ENCODE results near the gene BEST3. TPM values are rescaled to one million over a fixed set of nuclear protein-coding genes. Genes with fewer than 3 reads are reported as not detected.

BEST3 gene
- total RNA-seq, 6 experiments from 2014 or later = 0.10 to 0.15 TPM; not detected in 4

DNA sequence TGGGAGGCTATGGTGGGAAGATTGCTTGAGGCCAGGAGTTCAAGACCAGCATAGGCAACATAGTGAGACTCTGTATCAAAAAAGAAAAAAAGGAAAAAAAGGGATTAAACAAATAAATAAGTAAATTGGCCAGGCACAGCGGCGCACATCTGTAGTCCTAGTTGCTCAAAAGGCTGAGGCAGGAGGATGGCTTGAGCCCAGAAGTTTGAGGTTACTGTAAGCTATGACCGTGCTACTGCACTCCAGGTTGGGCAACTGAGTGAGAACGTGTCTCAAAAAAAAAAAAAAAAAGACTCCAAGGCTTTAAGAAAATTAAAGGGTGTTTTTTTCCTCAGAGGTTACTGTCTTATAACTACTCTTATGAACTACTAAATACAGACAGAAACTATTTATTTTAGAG lies 11.7 kb downstream of the BEST3 start:
- DNase-seq = no peak
- H3K27ac Mint-ChIP-seq = peak overlapping the region; percentile 26; the same call in 1 of the 2 replicates
- H3K9me3 Mint-ChIP-seq = no peaks in the 10 kb centered on the region
- TF ChIP-seq, protein P1, sequence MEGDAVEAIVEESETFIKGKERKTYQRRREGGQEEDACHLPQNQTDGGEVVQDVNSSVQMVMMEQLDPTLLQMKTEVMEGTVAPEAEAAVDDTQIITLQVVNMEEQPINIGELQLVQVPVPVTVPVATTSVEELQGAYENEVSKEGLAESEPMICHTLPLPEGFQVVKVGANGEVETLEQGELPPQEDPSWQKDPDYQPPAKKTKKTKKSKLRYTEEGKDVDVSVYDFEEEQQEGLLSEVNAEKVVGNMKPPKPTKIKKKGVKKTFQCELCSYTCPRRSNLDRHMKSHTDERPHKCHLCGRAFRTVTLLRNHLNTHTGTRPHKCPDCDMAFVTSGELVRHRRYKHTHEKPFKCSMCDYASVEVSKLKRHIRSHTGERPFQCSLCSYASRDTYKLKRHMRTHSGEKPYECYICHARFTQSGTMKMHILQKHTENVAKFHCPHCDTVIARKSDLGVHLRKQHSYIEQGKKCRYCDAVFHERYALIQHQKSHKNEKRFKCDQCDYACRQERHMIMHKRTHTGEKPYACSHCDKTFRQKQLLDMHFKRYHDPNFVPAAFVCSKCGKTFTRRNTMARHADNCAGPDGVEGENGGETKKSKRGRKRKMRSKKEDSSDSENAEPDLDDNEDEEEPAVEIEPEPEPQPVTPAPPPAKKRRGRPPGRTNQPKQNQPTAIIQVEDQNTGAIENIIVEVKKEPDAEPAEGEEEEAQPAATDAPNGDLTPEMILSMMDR (IDR thresholded peaks at IDR 0.05) = no peak
- no peaks in the 10 kb centered on the region for H3K36me3 Mint-ChIP-seq (ENCODE audit: low read depth)
- H3K27me3 Mint-ChIP-seq (ENCODE audit: insufficient read depth) = peaks cover 1% of the 10 kb centered on the region; the same call in 1 of the 2 replicates
- H3K4me3 Mint-ChIP-seq = no peak overlapping the region
- H3K4me1 Mint-ChIP-seq (ENCODE audit: low read depth) = peaks cover 45% of the 10 kb centered on the region

DNA sequence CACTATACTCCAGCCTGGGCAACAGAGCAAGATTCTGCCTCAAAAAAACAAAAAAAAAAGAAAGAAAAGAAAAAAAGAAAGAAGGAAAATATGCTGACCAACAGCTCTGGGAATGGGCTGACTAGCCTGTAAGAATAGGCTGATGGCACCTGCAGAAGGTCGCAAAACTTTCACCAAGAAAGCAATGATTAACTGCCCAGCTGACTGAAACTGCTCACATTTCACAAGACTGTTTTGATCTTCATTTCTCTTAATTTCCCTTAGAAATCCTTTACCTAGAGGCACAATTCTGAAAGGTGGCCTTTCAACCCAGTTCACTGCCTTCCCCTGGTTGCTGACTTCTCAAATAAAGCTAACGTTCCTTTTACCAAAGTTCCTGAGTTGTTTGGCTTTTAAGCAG lies 12.4 kb downstream of the BEST3 start:
- Mint-ChIP-seq H3K27me3 (ENCODE audit: insufficient read depth) (peaks cover 1% of the 10 kb centered on the region; the same call in 1 of the 2 replicates), H3K4me1 (ENCODE audit: low read depth) (peaks cover 45% of the 10 kb centered on the region), H3K4me3 (no peak overlapping the region), H3K9me3 (no peaks in the 10 kb centered on the region), H3K36me3 (ENCODE audit: low read depth) (no peaks in the 10 kb centered on the region), H3K27ac (no peak overlapping the region)
- no peak for DNase-seq
- TF ChIP-seq, protein P1 (IDR thresholded peaks at IDR 0.05) = no peak

DNA sequence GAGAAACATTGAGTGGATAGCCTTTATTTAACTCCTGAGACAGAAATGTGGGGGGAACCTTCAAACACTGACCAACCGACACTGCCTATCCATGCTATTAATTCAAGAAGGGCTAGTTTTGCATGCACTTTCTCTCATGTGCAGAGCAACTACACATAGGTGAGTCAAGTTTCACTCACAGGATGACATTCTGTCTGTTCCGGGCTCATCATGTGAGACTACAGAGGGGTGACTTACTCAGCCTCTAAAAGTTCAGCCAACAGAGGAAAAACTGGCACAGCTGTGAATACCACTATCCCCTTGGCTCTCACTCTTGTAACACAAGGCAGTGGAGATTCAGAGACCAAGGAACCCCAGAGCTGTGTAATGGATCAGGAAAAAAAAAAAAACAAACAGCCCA lies 13.3 kb downstream of the BEST3 start:
- Mint-ChIP-seq H3K27ac (no peak overlapping the region), H3K9me3 (no peaks in the 10 kb centered on the region), H3K4me1 (ENCODE audit: low read depth) (peaks cover 45% of the 10 kb centered on the region), H3K27me3 (ENCODE audit: insufficient read depth) (peaks cover 3% of the 10 kb centered on the region; the same call in 1 of the 2 replicates), H3K36me3 (ENCODE audit: low read depth) (no peaks in the 10 kb centered on the region), H3K4me3 (no peak overlapping the region)
- peak; percentile 53 for DNase-seq
- TF ChIP-seq, protein P1 (IDR thresholded peaks at IDR 0.05) = no peak

DNA sequence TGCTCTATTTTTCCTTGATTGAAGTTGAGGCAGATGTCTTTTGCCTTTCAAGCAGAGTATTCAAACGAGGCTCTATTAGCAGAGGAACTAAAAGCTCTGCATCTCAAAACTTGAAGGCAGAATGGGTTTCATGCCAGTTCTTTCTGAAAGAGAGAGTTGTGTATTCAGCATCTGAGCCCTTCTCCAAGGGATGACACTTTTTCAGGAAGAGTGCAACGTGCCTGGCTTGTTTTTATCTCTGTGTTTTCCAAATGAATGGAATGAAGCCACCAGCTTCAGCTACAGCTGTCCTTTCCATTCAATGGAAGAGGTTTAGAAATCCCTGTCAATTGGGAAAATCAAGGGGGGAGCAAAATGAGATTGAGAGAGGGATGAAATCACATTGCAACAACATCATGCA lies 14.6 kb downstream of the BEST3 start:
- no peak overlapping the region for H3K4me3 Mint-ChIP-seq
- H3K27me3 Mint-ChIP-seq (ENCODE audit: insufficient read depth) = peaks cover 3% of the 10 kb centered on the region; the same call in 1 of the 2 replicates
- TF ChIP-seq, protein P1 (IDR thresholded peaks at IDR 0.05) = no peak
- H3K27ac Mint-ChIP-seq = no peak overlapping the region
- DNase-seq = no peak
- no peaks in the 10 kb centered on the region for H3K36me3 Mint-ChIP-seq (ENCODE audit: low read depth)
- H3K4me1 Mint-ChIP-seq (ENCODE audit: low read depth) = peaks cover 41% of the 10 kb centered on the region
- no peaks in the 10 kb centered on the region for H3K9me3 Mint-ChIP-seq

DNA sequence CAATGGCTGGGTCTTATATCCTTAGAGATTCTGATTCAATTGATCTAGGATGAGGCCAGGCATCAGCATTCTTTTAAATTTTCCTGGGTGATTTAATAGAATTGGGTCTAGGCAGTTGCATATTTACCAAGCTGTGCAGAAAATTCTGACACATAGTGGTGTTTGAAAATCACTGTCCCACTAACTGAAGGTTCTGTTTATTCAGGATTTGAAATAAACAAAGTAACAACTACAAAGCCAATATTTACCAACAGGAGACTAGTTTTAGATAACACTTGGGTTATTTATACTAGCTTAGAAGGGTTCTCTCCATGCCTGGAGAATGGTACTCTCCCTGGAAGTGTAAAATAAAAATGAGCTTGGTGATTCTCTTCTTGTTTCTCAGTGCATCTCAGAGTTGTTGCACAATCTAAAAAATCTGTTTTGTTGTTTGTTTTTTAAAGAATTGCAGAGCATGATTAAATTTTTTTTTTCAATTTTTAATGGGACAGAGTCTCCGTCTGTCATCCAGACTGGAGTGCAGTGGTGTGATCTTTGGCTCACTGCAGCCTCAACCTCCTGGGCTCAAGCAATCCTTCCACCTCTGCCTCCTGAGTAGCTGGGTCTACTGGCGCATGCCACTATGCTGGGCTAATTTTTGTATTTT lies 16.9 kb downstream of the BEST3 start:
- Mint-ChIP-seq H3K27me3 (ENCODE audit: insufficient read depth) (peaks cover 3% of the 10 kb centered on the region; the same call in 1 of the 2 replicates), H3K36me3 (ENCODE audit: low read depth) (no peaks in the 10 kb centered on the region), H3K27ac (no peak overlapping the region), H3K4me3 (no peak overlapping the region), H3K9me3 (no peaks in the 10 kb centered on the region), H3K4me1 (ENCODE audit: low read depth) (peaks cover 22% of the 10 kb centered on the region)
- TF ChIP-seq, protein P1 (IDR thresholded peaks at IDR 0.05) = no peak
- no peak for DNase-seq
